Measurements from ENCODE around the gene SLC26A1. TPM values are rescaled to one million over a fixed set of nuclear protein-coding genes. Genes with fewer than 3 reads are reported as not detected.
"Not testable (repeated sequence)": the region's sequence is repeated elsewhere in the genome, so short reads cannot be mapped to it uniquely, and the experiment has no call there.

Gene SLC26A1
- total RNA-seq, 2 donors from 2014 or later, result 1.6 TPM

GRCh38 chr4:984336-985054 is 8.7 kb downstream of the SLC26A1 start:
- H3K4me3 ChIP-seq, result no peak overlapping the region
- TF ChIP-seq POLR2A (IDR thresholded peaks at IDR 0.05) (no peak), CTCF (IDR thresholded peaks at IDR 0.05) (no peak)
- H3K4me1 ChIP-seq, result peaks cover 32% of the 10 kb centered on the region
- no peaks in the 10 kb centered on the region for H3K27me3 ChIP-seq
- 62 to 64% methylated on average over 15 of the region's 15 CpGs for WGBS, 2 donors
- H3K27ac ChIP-seq, result peak overlapping the region in 3 of 4 donors; percentile 15 to 66 (median 16)
- no peak for DNase-seq
- intact Hi-C loops (cut with DNase I), result no loop called here
- H3K36me3 ChIP-seq (replicated peaks in 1 of 2; ENCODE audit: insufficient read depth in 1 of 2, low read depth in 2 of 2), result no peaks in the 10 kb centered on the region
- no peaks in the 10 kb centered on the region for H3K9me3 ChIP-seq
- peak; percentile 2 for ATAC-seq

GRCh38 chr4:982814-983213 is 10.4 kb downstream of the SLC26A1 start:
- Histone ChIP-seq H3K4me3 (no peak overlapping the region), H3K4me1 (peaks cover 27% of the 10 kb centered on the region), H3K27me3 (no peaks in the 10 kb centered on the region), H3K27ac (no peak overlapping the region), H3K9me3 (no peaks in the 10 kb centered on the region), H3K36me3 (replicated peaks in 1 of 2; ENCODE audit: insufficient read depth in 1 of 2, low read depth in 2 of 2) (no peaks in the 10 kb centered on the region)
- 96 to 97% methylated on average over 15 of the region's 15 CpGs for WGBS, 2 donors
- intact Hi-C loops (cut with DNase I), result no loop called here
- no peak for TF ChIP-seq CTCF (IDR thresholded peaks at IDR 0.05)
- no peak for TF ChIP-seq POLR2A (IDR thresholded peaks at IDR 0.05)
- DNase-seq, result no peak
- no peak for ATAC-seq

GRCh38 chr4:982291-982690 is 10.9 kb downstream of the SLC26A1 start:
- 89 to 91% methylated on average over 15 to 17 of the region's 17 CpGs for WGBS, 2 donors
- TF ChIP-seq POLR2A (IDR thresholded peaks at IDR 0.05), result no peak
- no peak for TF ChIP-seq CTCF (IDR thresholded peaks at IDR 0.05)
- Histone ChIP-seq H3K9me3 (no peaks in the 10 kb centered on the region), H3K27me3 (no peaks in the 10 kb centered on the region), H3K4me1 (peaks cover 22% of the 10 kb centered on the region), H3K36me3 (replicated peaks in 1 of 2; ENCODE audit: insufficient read depth in 1 of 2, low read depth in 2 of 2) (no peaks in the 10 kb centered on the region), H3K4me3 (no peak overlapping the region), H3K27ac (no peak overlapping the region)
- DNase-seq (no peak), ATAC-seq (no peak)
- intact Hi-C loops (cut with DNase I), result no loop called here

- WGBS, 2 donors, result 70 to 85% methylated on average over 19 to 20 of the region's 20 CpGs
- TF ChIP-seq POLR2A (IDR thresholded peaks at IDR 0.05) (no peak), CTCF (IDR thresholded peaks at IDR 0.05) (no peak)
- no peak for DNase-seq
- intact Hi-C loops (cut with DNase I), result no loop called here
- no peaks in the 10 kb centered on the region for H3K4me1 ChIP-seq
- H3K4me3 ChIP-seq, result no peak overlapping the region
- H3K27ac ChIP-seq, result no peak overlapping the region
- H3K9me3 ChIP-seq, result no peaks in the 10 kb centered on the region
- ATAC-seq, result no peak
- H3K36me3 ChIP-seq (replicated peaks in 1 of 2; ENCODE audit: insufficient read depth in 1 of 2, low read depth in 2 of 2), result no peaks in the 10 kb centered on the region
- H3K27me3 ChIP-seq, result no peaks in the 10 kb centered on the region
These were observed 14.1 kb downstream of the SLC26A1 start for GRCh38 chr4:978957-979701.

GRCh38 chr4:976016-976415 is 17.2 kb downstream of the SLC26A1 start:
- intact Hi-C loops (cut with DNase I); H3K4me3 ChIP-seq; H3K27me3 ChIP-seq; H3K36me3 ChIP-seq (replicated peaks in 1 of 2; ENCODE audit: insufficient read depth in 1 of 2, low read depth in 2 of 2); DNase-seq; H3K9me3 ChIP-seq; ATAC-seq; H3K27ac ChIP-seq: not testable (repeated sequence)
- WGBS, 2 donors, result 98% methylated on average over 9 of the region's 25 CpGs; no CpG with 5 or more reads in 1 of the 2 donors
- peaks cover 24% of the 10 kb centered on the region for H3K4me1 ChIP-seq

All from body of pancreas (tissue), 4 donors.